ENCODE results near the gene VSIR.
A peak's percentile ranks its signal among the peaks of the same experiment; 100 is the strongest.

VSIR gene

DNA sequence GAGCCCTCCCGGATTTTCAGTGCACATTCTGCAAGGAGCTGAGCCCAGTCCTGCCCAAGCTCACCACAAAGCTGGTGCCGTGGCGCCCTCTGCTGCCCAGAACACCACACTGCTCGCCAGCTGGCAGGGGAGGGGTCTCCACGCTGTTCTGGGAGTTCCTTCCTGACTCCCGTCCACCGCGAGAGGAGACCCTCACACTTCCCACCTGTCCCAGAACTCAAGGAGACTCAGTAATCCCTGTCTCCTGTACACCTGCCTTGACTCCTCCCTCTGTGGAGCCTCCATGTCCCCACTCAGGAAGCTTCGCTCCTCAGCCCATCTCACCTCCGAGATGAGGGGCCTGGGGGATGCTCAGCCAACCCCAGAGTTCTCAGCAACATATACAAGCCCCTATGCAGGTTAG, 65.0 kb downstream of the VSIR start:
- Histone ChIP-seq H4K20me1 (ENCODE audit: insufficient read depth, low read length) (no peaks in the 10 kb centered on the region), H3K4me1 (ENCODE audit: insufficient read depth, low read length) (peaks cover 4% of the 10 kb centered on the region; the same call in 1 of the 2 replicates), H3K4me3 (ENCODE audit: low read depth in 1 of 2, low read length in 2 of 2) (no peak overlapping the region), H2AFZ (ENCODE audit: low read depth, low read length) (no peak overlapping the region), H3K27ac (ENCODE audit: low read length) (no peak overlapping the region), H3K9me3 (ENCODE audit: insufficient read depth, low read length, severe bottlenecking) (no peaks in the 10 kb centered on the region), H3K27me3 (ENCODE audit: insufficient read depth, low read length, poor library complexity) (no peaks in the 10 kb centered on the region), H3K9ac (ENCODE audit: low read depth, low read length) (no peak overlapping the region), H3K36me3 (ENCODE audit: insufficient read depth, low read length) (no peaks in the 10 kb centered on the region), H3K4me2 (ENCODE audit: insufficient read depth, low read length) (no peak overlapping the region), H3K79me2 (ENCODE audit: insufficient read depth, low read length) (no peaks in the 10 kb centered on the region)
- peak; percentile 70 for DNase-seq
- TF ChIP-seq, protein P1, sequence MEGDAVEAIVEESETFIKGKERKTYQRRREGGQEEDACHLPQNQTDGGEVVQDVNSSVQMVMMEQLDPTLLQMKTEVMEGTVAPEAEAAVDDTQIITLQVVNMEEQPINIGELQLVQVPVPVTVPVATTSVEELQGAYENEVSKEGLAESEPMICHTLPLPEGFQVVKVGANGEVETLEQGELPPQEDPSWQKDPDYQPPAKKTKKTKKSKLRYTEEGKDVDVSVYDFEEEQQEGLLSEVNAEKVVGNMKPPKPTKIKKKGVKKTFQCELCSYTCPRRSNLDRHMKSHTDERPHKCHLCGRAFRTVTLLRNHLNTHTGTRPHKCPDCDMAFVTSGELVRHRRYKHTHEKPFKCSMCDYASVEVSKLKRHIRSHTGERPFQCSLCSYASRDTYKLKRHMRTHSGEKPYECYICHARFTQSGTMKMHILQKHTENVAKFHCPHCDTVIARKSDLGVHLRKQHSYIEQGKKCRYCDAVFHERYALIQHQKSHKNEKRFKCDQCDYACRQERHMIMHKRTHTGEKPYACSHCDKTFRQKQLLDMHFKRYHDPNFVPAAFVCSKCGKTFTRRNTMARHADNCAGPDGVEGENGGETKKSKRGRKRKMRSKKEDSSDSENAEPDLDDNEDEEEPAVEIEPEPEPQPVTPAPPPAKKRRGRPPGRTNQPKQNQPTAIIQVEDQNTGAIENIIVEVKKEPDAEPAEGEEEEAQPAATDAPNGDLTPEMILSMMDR (IDR thresholded peaks at IDR 0.05; ENCODE audit: borderline replicate concordance, extremely low read depth, low read length, poor library complexity, severe bottlenecking): peak; percentile 90
- TF ChIP-seq EZH2 (IDR thresholded peaks at IDR 0.05; ENCODE audit: borderline replicate concordance, low read depth, low read length, severe bottlenecking): no peak
- ATAC-seq (ENCODE audit: insufficient read depth, low read depth): peak; percentile 86

DNA sequence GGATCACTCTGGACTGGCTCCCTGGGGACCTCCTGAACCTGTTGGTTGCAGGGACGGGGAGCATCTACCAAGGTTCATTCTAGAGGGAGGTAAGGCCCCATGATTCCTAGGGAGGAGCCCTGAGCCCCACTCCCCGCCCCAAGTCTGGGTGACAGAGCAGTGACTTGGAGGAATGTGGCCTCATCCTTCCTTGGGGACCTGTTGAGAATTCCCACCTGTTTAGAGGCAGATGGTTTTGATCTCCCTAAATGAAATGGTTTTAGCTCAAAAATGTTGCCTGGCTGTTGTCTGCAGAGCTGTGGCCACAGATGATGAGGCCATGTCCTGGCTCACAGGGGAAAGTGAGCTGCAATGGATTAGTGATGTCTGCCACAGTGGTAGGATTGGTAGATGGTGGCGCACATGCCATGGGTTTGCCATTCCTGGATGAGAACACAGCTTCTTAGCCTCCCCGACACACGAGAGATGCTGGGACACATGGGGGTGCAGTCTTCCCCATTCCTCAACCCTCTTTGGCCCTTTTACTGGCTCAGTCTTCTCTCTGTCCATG, 66.0 kb downstream of the VSIR start:
- Histone ChIP-seq H3K9ac (ENCODE audit: low read depth, low read length) (no peak overlapping the region), H3K4me2 (ENCODE audit: insufficient read depth, low read length) (no peak overlapping the region), H3K27ac (ENCODE audit: low read length) (no peak overlapping the region), H3K9me3 (ENCODE audit: insufficient read depth, low read length, severe bottlenecking) (no peaks in the 10 kb centered on the region), H4K20me1 (ENCODE audit: insufficient read depth, low read length) (no peaks in the 10 kb centered on the region; the same call in 1 of the 2 replicates), H2AFZ (ENCODE audit: low read depth, low read length) (no peak overlapping the region), H3K36me3 (ENCODE audit: insufficient read depth, low read length) (no peaks in the 10 kb centered on the region), H3K4me3 (ENCODE audit: low read depth in 1 of 2, low read length in 2 of 2) (no peak overlapping the region), H3K4me1 (ENCODE audit: insufficient read depth, low read length) (no peaks in the 10 kb centered on the region), H3K79me2 (ENCODE audit: insufficient read depth, low read length) (no peaks in the 10 kb centered on the region), H3K27me3 (ENCODE audit: insufficient read depth, low read length, poor library complexity) (no peaks in the 10 kb centered on the region)
- no peak for TF ChIP-seq EZH2 (IDR thresholded peaks at IDR 0.05; ENCODE audit: borderline replicate concordance, low read depth, low read length, severe bottlenecking)
- TF ChIP-seq, protein P1 (IDR thresholded peaks at IDR 0.05; ENCODE audit: borderline replicate concordance, extremely low read depth, low read length, poor library complexity, severe bottlenecking): no peak
- no peak for ATAC-seq (ENCODE audit: insufficient read depth, low read depth)
- no peak for DNase-seq

DNA sequence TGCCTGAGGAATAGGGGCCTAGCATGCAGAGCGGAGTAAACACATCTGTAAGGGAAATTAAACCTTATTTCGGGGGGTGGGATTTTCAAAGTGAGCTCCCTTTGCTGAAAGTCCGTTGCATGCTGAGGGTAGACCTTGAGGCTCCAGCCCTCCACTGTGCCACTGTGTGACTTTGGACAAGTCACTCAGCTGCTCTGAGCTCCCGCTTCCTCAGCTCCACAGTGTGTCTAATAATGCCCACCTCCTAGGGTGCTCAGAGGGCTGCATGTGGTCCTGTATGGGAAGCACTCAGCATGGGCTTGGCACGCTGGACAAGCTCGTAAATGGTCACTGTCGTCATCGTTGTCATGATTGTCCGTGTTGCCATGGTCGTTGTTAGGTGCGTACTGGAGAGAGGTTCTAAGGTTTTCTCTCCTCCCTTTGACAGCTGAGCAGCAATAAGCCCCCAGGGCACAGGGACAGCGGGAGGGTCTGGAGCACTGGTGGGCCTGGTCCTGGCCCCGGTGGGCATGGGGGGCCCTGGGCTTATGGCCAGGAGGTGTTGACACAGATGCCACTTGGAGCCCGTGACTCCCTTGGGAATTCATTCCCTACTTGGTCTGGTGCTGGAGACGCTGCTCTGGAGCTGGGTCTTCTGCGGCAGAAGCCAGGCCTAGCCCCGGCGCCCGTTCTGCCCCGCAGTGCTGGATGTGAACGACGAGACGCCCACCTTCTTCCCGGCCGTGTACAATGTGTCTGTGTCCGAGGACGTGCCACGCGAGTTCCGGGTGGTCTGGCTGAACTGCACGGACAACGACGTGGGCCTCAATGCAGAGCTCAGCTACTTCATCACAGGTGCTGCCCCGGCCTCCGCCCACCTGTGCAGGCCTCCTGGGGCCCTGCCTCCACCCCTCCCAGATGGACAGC, 66.9 kb downstream of the VSIR start:
- H3K4me3 ChIP-seq (ENCODE audit: low read depth in 1 of 2, low read length in 2 of 2): no peak overlapping the region
- H3K27me3 ChIP-seq (ENCODE audit: insufficient read depth, low read length, poor library complexity): no peaks in the 10 kb centered on the region
- DNase-seq: no peak
- no peak overlapping the region for H3K9ac ChIP-seq (ENCODE audit: low read depth, low read length)
- H3K9me3 ChIP-seq (ENCODE audit: insufficient read depth, low read length, severe bottlenecking): no peaks in the 10 kb centered on the region
- no peak for TF ChIP-seq EZH2 (IDR thresholded peaks at IDR 0.05; ENCODE audit: borderline replicate concordance, low read depth, low read length, severe bottlenecking)
- TF ChIP-seq, protein P1 (IDR thresholded peaks at IDR 0.05; ENCODE audit: borderline replicate concordance, extremely low read depth, low read length, poor library complexity, severe bottlenecking): no peak
- H3K36me3 ChIP-seq (ENCODE audit: insufficient read depth, low read length): no peaks in the 10 kb centered on the region
- no peak for ATAC-seq (ENCODE audit: insufficient read depth, low read depth)
- H3K4me2 ChIP-seq (ENCODE audit: insufficient read depth, low read length): no peak overlapping the region
- no peak overlapping the region for H3K27ac ChIP-seq (ENCODE audit: low read length)
- H3K79me2 ChIP-seq (ENCODE audit: insufficient read depth, low read length): no peaks in the 10 kb centered on the region
- no peaks in the 10 kb centered on the region; the same call in 1 of the 2 replicates for H4K20me1 ChIP-seq (ENCODE audit: insufficient read depth, low read length)
- no peaks in the 10 kb centered on the region for H3K4me1 ChIP-seq (ENCODE audit: insufficient read depth, low read length)
- H2AFZ ChIP-seq (ENCODE audit: low read depth, low read length): no peak overlapping the region

Measured in DND-41 (cell line).